HepG2 (cell line): ENCODE measurements around the gene USP10. TPM values are rescaled to one million over a fixed set of nuclear protein-coding genes. Genes with fewer than 3 reads are reported as not detected.

Source experiments
- ATAC-seq: fragments of 200-7000 bp; cut with Tn5 transposase; 3 replicates; pipeline ENCODE4 v1.9.1; 2020; ENCODE audit warnings: mild to moderate bottlenecking, moderate library complexity
- BruUV-seq: library from RNA; stranded (reverse); fragments of 400-500 nt; replicated peaks from 2 replicates; lab custom pipeline; 2021; lab: Mats Ljungman, UMichigan
- CTCF ChIA-PET: fragments of 300-600 bp; formaldehyde crosslinking; extraction: SDS; loops from one replicate; lab custom pipeline; 2021; ENCODE audit warnings: low total read pairs, inconsistent platforms, low intra/inter-chr PET ratio; lab: Yijun Ruan, JAX
- POLR2A ChIA-PET: fragments of 350-600 bp; sonication (Branson Sonifier 250); formaldehyde crosslinking; loops from one replicate; lab custom pipeline; 2020; ENCODE audit warnings: antibody characterized with exemption, inconsistent platforms; lab: Yijun Ruan, JAX
- DNase-seq: peaks from one replicate; pipeline ENCODE4 v3.0.0-alpha.2; 2015; ENCODE audit warnings: low spot score
- FAIRE-seq: peaks from 3 replicates; lab custom pipeline; 2011; peaks lifted over from hg19 to GRCh38; lab: Jason Lieb, UNC
- H2AFZ ChIP-seq: one replicate; pipeline ENCODE4 v1.6.1; 2011; ENCODE audit warnings: low read length, inconsistent platforms
- H3K27ac ChIP-seq: fragments of 300-600 bp; 3 replicates; pipeline ENCODE4 v1.8.0; 2011; ENCODE audit warnings: mixed run types, mild to moderate bottlenecking, mixed read lengths, low read length, inconsistent platforms; ENCODE audit not compliant: insufficient read depth; ENCODE audit errors: extremely low read length
- H3K27me3 ChIP-seq, 2 experiments: fragments of 200-600 bp in 1 of 2; 2 replicates in 1 of 2; 3 replicates in 1 of 2; pipeline versions ENCODE4 v1.6.0 to v1.8.0; 2011; ENCODE audit warnings: low read length in 2 of 2, mild to moderate bottlenecking in 2 of 2, moderate library complexity in 2 of 2, inconsistent platforms in 1 of 2; ENCODE audit not compliant: insufficient read depth in 2 of 2, control insufficient read depth in 1 of 2
- H3K36me3 ChIP-seq, 2 experiments: fragments of 200-600 bp in 1 of 2; replicated peaks in 1 of 2; 2 replicates in 1 of 2; 3 replicates in 1 of 2; pipeline versions ENCODE4 v1.5.1 to v1.8.0; 2011; ENCODE audit warnings: low read length in 2 of 2, inconsistent platforms in 1 of 2; ENCODE audit not compliant: insufficient read depth in 2 of 2, control insufficient read depth in 1 of 2
- H3K4me1 ChIP-seq: 2 replicates; pipeline ENCODE4 v1.5.1; 2012; ENCODE audit warnings: low read length, inconsistent platforms; ENCODE audit not compliant: insufficient read depth
- H3K4me2 ChIP-seq: 2 replicates; pipeline ENCODE4 v1.6.0; 2011; ENCODE audit warnings: low read depth, low read length, inconsistent platforms
- H3K4me3 ChIP-seq, 3 experiments: fragments of 200-600 bp in 1 of 3; sonication (generic), shearing (Covaris generic) in 1 of 3; replicated peaks in 1 of 3; 2 replicates each; pipeline ENCODE4 v1.5.1; 2011 to 2016; ENCODE audit warnings: low read length in 3 of 3, inconsistent platforms in 2 of 3, low read depth in 2 of 3, mild to moderate bottlenecking in 2 of 3, control low read depth in 1 of 3, mixed read lengths in 1 of 3; ENCODE audit not compliant: insufficient read depth in 1 of 3
- H3K79me2 ChIP-seq: one replicate; pipeline ENCODE4 v1.6.1; 2011; ENCODE audit warnings: low read length, inconsistent platforms; ENCODE audit not compliant: insufficient read depth
- H3K9ac ChIP-seq: 2 replicates; pipeline ENCODE4 v1.6.0; 2011; ENCODE audit warnings: mild to moderate bottlenecking, low read depth, low read length, inconsistent platforms; ENCODE audit not compliant: insufficient read depth
- H3K9me3 ChIP-seq: 2 replicates; pipeline ENCODE4 v1.5.1; 2012; ENCODE audit warnings: mild to moderate bottlenecking, low read length
- H4K20me1 ChIP-seq: 2 replicates; pipeline ENCODE4 v1.6.0; 2011; ENCODE audit warnings: inconsistent platforms, mild to moderate bottlenecking, low read length, moderate library complexity; ENCODE audit not compliant: insufficient read depth
- CEBPB ChIP-seq: IDR thresholded peaks from 2 replicates; pipeline ENCODE4 v1.6.1; 2011; ENCODE audit warnings: low read depth, low read length, improper control_type of control experiment, borderline replicate concordance
- CEBPG ChIP-seq: IDR thresholded peaks from 2 replicates; pipeline ENCODE4 v1.6.1; 2016
- EP300 ChIP-seq, 3 experiments: sonication (generic) in 1 of 3; formaldehyde crosslinking in 1 of 3; IDR thresholded peaks; 2 replicates each; pipeline versions ENCODE4 v1.5.1 to v1.6.1; 2011 to 2020; ENCODE audit warnings: low read depth in 2 of 3, low read length in 2 of 3, borderline replicate concordance in 1 of 3, improper control_type of control experiment in 1 of 3, mild to moderate bottlenecking in 1 of 3, missing genetic modification reagents in 1 of 3, moderate library complexity in 1 of 3
- POLR2A ChIP-seq, 2 experiments: IDR thresholded peaks; 2 replicates each; pipeline ENCODE4 v1.6.1; 2011; ENCODE audit warnings: low read depth in 2 of 2, low read length in 2 of 2, mild to moderate bottlenecking in 1 of 2, moderate library complexity in 1 of 2; ENCODE audit not compliant: insufficient read depth in 1 of 2
- SALL1 ChIP-seq: sonication (generic); formaldehyde crosslinking; IDR thresholded peaks from 2 replicates; pipeline ENCODE4 v1.8.0; 2022; ENCODE audit warnings: mild to moderate bottlenecking, missing genetic modification reagents
- WGBS: methylation state at CpG from one replicate; pipeline ENCODE4 v1.1.6; 2017; ENCODE audit warnings: low lambda C conversion rate; 5-methylcytosine and 5-hydroxymethylcytosine counted together
- in situ Hi-C: cut with HindIII; loops from 2 replicates; pipeline ENCODE4 v1.10.0; 2017; ENCODE audit warnings: low pct_unique_long_range_greater_than_20kb; ENCODE audit not compliant: extremely low pct_ligation_motif_present
- intact Hi-C: fragments of 100-400 bp; cut with micrococcal nuclease; formaldehyde crosslinking; loops from one replicate; pipeline ENCODE4 v1.10.0; 2022; ENCODE audit not compliant: unreplicated experiment
- polyA plus RNA-seq, 8 experiments: library from polyadenylated mRNA; depleted of rRNA in 3 of 8; stranded (reverse) in 7 of 8; unstranded in 1 of 8; fragments of >200 nt; fragmentation: Illumina TruSeq in 4 of 8; extraction: Trizol in 4 of 8; gene quantifications; 2 replicates each; pipeline versions ENCODE4 v1.2.1 to v1.2.3, GENCODE V29; 2011 to 2016; ENCODE audit warnings: low read depth in 4 of 8, missing spikeins in 1 of 8, mixed read lengths in 1 of 8; ENCODE audit not compliant: insufficient read depth in 1 of 8
- total RNA-seq, 5 experiments: library from RNA; depleted of rRNA; stranded (reverse); fragments of >200 nt; fragmentation: Illumina TruSeq; extraction: Trizol; gene quantifications; 2 replicates each; pipeline ENCODE4 v1.2.3, GENCODE V29; 2016; ENCODE audit warnings: low read depth in 1 of 5
- TF ChIP-seq, protein P1 (sequence below): IDR thresholded peaks from 2 replicates; pipeline ENCODE4 v1.4.0; 2020; ENCODE audit warnings: mild to moderate bottlenecking, missing genetic modification reagents
- TF ChIP-seq, protein P2 (sequence below): sonication (generic); formaldehyde crosslinking; IDR thresholded peaks from 2 replicates; pipeline ENCODE4 v1.5.0; 2020; ENCODE audit warnings: mild to moderate bottlenecking, missing genetic modification reagents, moderate library complexity
- TF ChIP-seq, protein P3 (sequence below): sonication (generic); formaldehyde crosslinking; conservative IDR thresholded peaks from 2 replicates; pipeline ENCODE4 v1.8.0; 2022; ENCODE audit warnings: mild to moderate bottlenecking, moderate library complexity, missing genetic modification reagents
- TF ChIP-seq, protein P4 (sequence below): fragments of 450-650 bp; IDR thresholded peaks from 2 replicates; pipeline ENCODE4 v1.6.1; 2017; ENCODE audit warnings: mild to moderate bottlenecking

The USP10 gene
- total and polyA plus RNA-seq, 2 of the 13 experiments (the other 11 are each of a cell fraction or from before 2014, with no cell fraction given), result 79.1 to 122 TPM

DNA sequence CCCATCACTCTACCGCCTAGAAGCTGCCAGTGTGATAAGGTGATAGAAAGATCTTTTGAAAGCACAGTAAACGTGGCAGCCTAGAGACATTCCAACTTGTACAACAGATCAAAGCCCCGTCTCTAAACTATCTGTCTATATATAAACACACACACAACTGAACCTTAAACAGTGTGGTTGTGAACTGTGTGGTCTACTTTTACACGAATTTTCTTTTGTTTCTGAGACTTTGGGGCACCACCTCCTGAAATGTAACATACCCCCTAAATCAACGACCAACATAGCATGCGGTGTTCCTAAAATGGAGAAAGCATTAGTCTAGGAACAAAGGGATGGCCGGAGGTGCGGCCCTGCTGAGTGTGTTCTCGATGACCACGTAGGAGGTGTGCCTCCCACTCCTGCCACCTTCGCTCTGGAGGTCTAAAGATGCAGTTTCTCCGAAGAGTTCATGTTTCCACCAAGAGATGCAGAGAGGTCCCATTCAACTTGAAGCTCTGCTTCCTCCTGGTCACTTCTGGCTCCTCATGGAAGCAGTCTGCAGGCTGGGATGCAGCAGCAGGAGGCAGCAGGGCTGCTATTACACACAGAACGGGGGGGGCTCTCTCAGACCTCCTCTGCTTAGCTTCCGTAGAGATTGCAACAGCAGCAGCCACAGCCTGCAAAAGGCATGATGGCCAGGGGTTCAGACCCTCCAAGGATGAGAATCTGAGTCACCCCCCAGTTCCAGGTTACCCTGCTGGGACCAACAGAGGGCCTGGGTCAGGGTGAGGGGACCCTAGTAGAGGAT is 22.6 kb upstream of the USP10 start:
- ATAC-seq (peak; percentile 70), DNase-seq (peak; percentile 50), FAIRE-seq (peak; percentile 65)
- no peaks in the 10 kb centered on the region for H4K20me1 ChIP-seq
- under 1% methylated on average over 12 of the region's 14 CpGs for WGBS
- no peaks in the 10 kb centered on the region for H3K9me3 ChIP-seq
- ChIA-PET CTCF (no interaction called here), POLR2A (no interaction called here)
- intact Hi-C loops, result no loop called here
- H2AFZ ChIP-seq, result peak overlapping the region; percentile 78
- H3K9ac ChIP-seq, result peak overlapping the region; percentile 1; the same call in 1 of the 2 replicates
- H3K4me1 ChIP-seq, result peaks cover 36% of the 10 kb centered on the region
- BruUV-seq, result no TSS peak
- H3K36me3 ChIP-seq, result no peaks in the 10 kb centered on the region
- H3K27me3 ChIP-seq, result peaks cover 0 to 43% of the 10 kb centered on the region in 2 experiments; a peak in 2 of 5 replicates
- in situ Hi-C loops, result no loop called here
- H3K79me2 ChIP-seq, result no peaks in the 10 kb centered on the region
- no peak overlapping the region for H3K27ac ChIP-seq
- peak overlapping the region in 2 of 3 experiments; percentile 2 to 52; a peak in 4 of 6 replicates for H3K4me3 ChIP-seq
- H3K4me2 ChIP-seq, result peak overlapping the region; percentile 77
- TF ChIP-seq SALL1 (peak; percentile 32; the same call in 1 of the 2 replicates), CEBPB (peak; percentile 18; the same call in 1 of the 2 replicates), CEBPG (CRISPR knock-in tag) (peak; percentile 11; the same call in 1 of the 2 replicates), POLR2A (IDR thresholded peaks at IDR 0.05; ENCODE audit: insufficient read depth in 1 of 2, low read depth in 2 of 2, low read length in 2 of 2) (no peak), EP300 (IDR thresholded peaks at IDR 0.05; ENCODE audit: low read depth in 2 of 2, low read length in 2 of 2) (peak in 1 of 2 experiments; percentile 16; a peak in 1 of 4 replicates), EP300 (CRISPR knock-in tag; IDR thresholded peaks at IDR 0.05; ENCODE audit: borderline replicate concordance) (no peak)
- TF ChIP-seq, protein P1, sequence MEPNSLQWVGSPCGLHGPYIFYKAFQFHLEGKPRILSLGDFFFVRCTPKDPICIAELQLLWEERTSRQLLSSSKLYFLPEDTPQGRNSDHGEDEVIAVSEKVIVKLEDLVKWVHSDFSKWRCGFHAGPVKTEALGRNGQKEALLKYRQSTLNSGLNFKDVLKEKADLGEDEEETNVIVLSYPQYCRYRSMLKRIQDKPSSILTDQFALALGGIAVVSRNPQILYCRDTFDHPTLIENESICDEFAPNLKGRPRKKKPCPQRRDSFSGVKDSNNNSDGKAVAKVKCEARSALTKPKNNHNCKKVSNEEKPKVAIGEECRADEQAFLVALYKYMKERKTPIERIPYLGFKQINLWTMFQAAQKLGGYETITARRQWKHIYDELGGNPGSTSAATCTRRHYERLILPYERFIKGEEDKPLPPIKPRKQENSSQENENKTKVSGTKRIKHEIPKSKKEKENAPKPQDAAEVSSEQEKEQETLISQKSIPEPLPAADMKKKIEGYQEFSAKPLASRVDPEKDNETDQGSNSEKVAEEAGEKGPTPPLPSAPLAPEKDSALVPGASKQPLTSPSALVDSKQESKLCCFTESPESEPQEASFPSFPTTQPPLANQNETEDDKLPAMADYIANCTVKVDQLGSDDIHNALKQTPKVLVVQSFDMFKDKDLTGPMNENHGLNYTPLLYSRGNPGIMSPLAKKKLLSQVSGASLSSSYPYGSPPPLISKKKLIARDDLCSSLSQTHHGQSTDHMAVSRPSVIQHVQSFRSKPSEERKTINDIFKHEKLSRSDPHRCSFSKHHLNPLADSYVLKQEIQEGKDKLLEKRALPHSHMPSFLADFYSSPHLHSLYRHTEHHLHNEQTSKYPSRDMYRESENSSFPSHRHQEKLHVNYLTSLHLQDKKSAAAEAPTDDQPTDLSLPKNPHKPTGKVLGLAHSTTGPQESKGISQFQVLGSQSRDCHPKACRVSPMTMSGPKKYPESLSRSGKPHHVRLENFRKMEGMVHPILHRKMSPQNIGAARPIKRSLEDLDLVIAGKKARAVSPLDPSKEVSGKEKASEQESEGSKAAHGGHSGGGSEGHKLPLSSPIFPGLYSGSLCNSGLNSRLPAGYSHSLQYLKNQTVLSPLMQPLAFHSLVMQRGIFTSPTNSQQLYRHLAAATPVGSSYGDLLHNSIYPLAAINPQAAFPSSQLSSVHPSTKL (CRISPR knock-in tag), result no peak
- TF ChIP-seq, protein P2, sequence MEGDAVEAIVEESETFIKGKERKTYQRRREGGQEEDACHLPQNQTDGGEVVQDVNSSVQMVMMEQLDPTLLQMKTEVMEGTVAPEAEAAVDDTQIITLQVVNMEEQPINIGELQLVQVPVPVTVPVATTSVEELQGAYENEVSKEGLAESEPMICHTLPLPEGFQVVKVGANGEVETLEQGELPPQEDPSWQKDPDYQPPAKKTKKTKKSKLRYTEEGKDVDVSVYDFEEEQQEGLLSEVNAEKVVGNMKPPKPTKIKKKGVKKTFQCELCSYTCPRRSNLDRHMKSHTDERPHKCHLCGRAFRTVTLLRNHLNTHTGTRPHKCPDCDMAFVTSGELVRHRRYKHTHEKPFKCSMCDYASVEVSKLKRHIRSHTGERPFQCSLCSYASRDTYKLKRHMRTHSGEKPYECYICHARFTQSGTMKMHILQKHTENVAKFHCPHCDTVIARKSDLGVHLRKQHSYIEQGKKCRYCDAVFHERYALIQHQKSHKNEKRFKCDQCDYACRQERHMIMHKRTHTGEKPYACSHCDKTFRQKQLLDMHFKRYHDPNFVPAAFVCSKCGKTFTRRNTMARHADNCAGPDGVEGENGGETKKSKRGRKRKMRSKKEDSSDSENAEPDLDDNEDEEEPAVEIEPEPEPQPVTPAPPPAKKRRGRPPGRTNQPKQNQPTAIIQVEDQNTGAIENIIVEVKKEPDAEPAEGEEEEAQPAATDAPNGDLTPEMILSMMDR, result peak; percentile 40
- TF ChIP-seq, protein P3, sequence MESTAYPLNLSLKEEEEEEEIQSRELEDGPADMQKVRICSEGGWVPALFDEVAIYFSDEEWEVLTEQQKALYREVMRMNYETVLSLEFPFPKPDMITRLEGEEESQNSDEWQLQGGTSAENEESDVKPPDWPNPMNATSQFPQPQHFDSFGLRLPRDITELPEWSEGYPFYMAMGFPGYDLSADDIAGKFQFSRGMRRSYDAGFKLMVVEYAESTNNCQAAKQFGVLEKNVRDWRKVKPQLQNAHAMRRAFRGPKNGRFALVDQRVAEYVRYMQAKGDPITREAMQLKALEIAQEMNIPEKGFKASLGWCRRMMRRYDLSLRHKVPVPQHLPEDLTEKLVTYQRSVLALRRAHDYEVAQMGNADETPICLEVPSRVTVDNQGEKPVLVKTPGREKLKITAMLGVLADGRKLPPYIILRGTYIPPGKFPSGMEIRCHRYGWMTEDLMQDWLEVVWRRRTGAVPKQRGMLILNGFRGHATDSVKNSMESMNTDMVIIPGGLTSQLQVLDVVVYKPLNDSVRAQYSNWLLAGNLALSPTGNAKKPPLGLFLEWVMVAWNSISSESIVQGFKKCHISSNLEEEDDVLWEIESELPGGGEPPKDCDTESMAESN (CRISPR knock-in tag), result no peak
- TF ChIP-seq, protein P4, sequence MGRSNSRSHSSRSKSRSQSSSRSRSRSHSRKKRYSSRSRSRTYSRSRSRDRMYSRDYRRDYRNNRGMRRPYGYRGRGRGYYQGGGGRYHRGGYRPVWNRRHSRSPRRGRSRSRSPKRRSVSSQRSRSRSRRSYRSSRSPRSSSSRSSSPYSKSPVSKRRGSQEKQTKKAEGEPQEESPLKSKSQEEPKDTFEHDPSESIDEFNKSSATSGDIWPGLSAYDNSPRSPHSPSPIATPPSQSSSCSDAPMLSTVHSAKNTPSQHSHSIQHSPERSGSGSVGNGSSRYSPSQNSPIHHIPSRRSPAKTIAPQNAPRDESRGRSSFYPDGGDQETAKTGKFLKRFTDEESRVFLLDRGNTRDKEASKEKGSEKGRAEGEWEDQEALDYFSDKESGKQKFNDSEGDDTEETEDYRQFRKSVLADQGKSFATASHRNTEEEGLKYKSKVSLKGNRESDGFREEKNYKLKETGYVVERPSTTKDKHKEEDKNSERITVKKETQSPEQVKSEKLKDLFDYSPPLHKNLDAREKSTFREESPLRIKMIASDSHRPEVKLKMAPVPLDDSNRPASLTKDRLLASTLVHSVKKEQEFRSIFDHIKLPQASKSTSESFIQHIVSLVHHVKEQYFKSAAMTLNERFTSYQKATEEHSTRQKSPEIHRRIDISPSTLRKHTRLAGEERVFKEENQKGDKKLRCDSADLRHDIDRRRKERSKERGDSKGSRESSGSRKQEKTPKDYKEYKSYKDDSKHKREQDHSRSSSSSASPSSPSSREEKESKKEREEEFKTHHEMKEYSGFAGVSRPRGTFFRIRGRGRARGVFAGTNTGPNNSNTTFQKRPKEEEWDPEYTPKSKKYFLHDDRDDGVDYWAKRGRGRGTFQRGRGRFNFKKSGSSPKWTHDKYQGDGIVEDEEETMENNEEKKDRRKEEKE, result no peak
